Omental fat pad (tissue), 4 donors: Measurements from ENCODE around the gene SMIM12. TPM values are rescaled to one million over a fixed set of nuclear protein-coding genes. Genes with fewer than 3 reads are reported as not detected.

ENCODE experiments used
- ATAC-seq: fragments of 150-250 bp; one replicate; pipeline ENCODE4 v1.9.1; 2016; ENCODE audit warnings: mild to moderate bottlenecking, moderate library complexity; ENCODE audit not compliant: low FRiP score
- DNase-seq: peaks from one replicate; pipeline ENCODE4 v3.0.0-alpha.2; 2019; ENCODE audit warnings: low spot score
- CTCF ChIP-seq, 3 donors: fragments of 450-650 bp; IDR thresholded peaks; one replicate each; pipeline ENCODE4 v1.5.1; 2016 to 2017; ENCODE audit warnings: antibody characterized with exemption in 3 of 3, mild to moderate bottlenecking in 3 of 3, moderate library complexity in 2 of 3
- total RNA-seq, 4 donors: library from RNA; depleted of rRNA; stranded (reverse); fragments of >200 nt; gene quantifications; one replicate each; pipeline ENCODE4 v1.1.0, GENCODE V29; 2016

The SMIM12 gene
- total RNA-seq, 4 donors from 2014 or later, result 34.0 to 65.4 (median 42.1) TPM

GRCh38 chr1:34896612-34897011 is 37.1 kb upstream of the SMIM12 start:
- no peak for TF ChIP-seq CTCF (IDR thresholded peaks at IDR 0.05)
- ATAC-seq, result no peak
- no peak for DNase-seq

GRCh38 chr1:34889705-34890104 is 30.2 kb upstream of the SMIM12 start:
- DNase-seq (no peak), ATAC-seq (no peak)
- TF ChIP-seq CTCF (IDR thresholded peaks at IDR 0.05), result no peak

- ATAC-seq (no peak), DNase-seq (no peak)
- TF ChIP-seq CTCF (IDR thresholded peaks at IDR 0.05), result no peak
Measured at GRCh38 chr1:34887593-34887992, 28.0 kb upstream of the SMIM12 start.

GRCh38 chr1:34885405-34886247 is 26.1 kb upstream of the SMIM12 start:
- peak; percentile 68 for ATAC-seq
- no peak for DNase-seq
- no peak for TF ChIP-seq CTCF (IDR thresholded peaks at IDR 0.05)

- TF ChIP-seq CTCF (IDR thresholded peaks at IDR 0.05), result no peak
- ATAC-seq (peak; percentile 23), DNase-seq (no peak)
Measured at GRCh38 chr1:34884961-34885360, 25.4 kb upstream of the SMIM12 start.

GRCh38 chr1:34884536-34884935 is 25.0 kb upstream of the SMIM12 start:
- DNase-seq (no peak), ATAC-seq (no peak)
- no peak for TF ChIP-seq CTCF (IDR thresholded peaks at IDR 0.05)

- ATAC-seq (no peak), DNase-seq (no peak)
- TF ChIP-seq CTCF (IDR thresholded peaks at IDR 0.05), result no peak
Measured at GRCh38 chr1:34879230-34879629, 19.7 kb upstream of the SMIM12 start.
